GM12875 (cell line): Measurements from ENCODE around the gene FOLR2.
"Not testable (repeated sequence)": the region's sequence is repeated elsewhere in the genome, so short reads cannot be mapped to it uniquely, and the experiment has no call there.

Experiments used
- H3K4me3 ChIP-seq: one replicate; pipeline ENCODE4 v1.5.1; 2011; ENCODE audit warnings: low read depth, low read length, control low read depth
- TF ChIP-seq, protein P1 (sequence below): IDR thresholded peaks from 2 replicates; pipeline ENCODE4 v1.5.1; 2011; ENCODE audit warnings: low read depth, mild to moderate bottlenecking, control low read depth, inconsistent platforms, low read length, moderate library complexity, borderline replicate concordance; ENCODE audit not compliant: insufficient read depth

Gene FOLR2

DNA sequence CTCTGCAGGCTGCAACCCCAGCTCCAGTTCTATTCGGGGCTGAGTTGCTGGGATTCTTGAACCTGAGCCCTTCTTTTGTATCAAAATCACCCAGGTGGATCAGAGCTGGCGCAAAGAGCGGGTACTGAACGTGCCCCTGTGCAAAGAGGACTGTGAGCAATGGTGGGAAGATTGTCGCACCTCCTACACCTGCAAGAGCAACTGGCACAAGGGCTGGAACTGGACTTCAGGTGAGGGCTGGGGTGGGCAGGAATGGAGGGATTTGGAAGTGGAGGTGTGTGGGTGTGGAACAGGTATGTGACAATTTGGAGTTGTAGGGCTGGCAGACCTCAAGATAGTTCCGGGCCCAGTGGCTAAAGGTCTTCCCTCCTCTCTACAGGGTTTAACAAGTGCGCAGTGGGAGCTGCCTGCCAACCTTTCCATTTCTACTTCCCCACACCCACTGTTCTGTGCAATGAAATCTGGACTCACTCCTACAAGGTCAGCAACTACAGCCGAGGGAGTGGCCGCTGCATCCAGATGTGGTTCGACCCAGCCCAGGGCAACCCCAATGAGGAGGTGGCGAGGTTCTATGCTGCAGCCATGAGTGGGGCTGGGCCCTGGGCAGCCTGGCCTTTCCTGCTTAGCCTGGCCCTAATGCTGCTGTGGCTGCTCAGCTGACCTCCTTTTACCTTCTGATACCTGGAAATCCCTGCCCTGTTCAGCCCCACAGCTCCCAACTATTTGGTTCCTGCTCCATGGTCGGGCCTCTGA, 20.9 kb upstream of the FOLR2 start:
- TF ChIP-seq, protein P1, sequence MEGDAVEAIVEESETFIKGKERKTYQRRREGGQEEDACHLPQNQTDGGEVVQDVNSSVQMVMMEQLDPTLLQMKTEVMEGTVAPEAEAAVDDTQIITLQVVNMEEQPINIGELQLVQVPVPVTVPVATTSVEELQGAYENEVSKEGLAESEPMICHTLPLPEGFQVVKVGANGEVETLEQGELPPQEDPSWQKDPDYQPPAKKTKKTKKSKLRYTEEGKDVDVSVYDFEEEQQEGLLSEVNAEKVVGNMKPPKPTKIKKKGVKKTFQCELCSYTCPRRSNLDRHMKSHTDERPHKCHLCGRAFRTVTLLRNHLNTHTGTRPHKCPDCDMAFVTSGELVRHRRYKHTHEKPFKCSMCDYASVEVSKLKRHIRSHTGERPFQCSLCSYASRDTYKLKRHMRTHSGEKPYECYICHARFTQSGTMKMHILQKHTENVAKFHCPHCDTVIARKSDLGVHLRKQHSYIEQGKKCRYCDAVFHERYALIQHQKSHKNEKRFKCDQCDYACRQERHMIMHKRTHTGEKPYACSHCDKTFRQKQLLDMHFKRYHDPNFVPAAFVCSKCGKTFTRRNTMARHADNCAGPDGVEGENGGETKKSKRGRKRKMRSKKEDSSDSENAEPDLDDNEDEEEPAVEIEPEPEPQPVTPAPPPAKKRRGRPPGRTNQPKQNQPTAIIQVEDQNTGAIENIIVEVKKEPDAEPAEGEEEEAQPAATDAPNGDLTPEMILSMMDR = no peak
- H3K4me3 ChIP-seq = no peak overlapping the region

- H3K4me3 ChIP-seq = not testable (repeated sequence)
Observed at GRCh38 chr11:72201445-72201844, 15.1 kb upstream of the FOLR2 start.

DNA sequence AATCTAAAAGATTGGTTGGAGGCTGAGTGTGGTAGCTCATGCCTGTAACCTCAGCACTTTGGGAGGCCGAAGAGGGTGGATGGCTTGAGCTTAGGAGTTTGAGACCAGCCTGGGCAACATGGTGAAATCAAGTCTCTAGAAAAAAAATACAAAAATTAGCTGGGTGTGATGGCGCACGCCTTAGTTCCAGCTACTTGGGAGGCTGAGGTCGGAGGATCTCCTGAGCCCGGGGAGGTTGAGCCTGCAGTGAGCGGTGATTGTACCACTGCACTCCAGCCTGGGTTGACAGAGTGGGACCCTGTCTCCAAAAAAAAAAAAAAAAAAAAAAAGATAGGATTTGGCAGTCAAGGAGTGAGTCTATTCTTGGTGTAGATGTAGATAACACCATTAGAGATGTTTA, 14.0 kb upstream of the FOLR2 start:
- no peak overlapping the region for H3K4me3 ChIP-seq
- TF ChIP-seq, protein P1 = no peak

GRCh38 chr11:72203163-72203562, 13.4 kb upstream of the FOLR2 start:
- TF ChIP-seq, protein P1 = no peak
- H3K4me3 ChIP-seq = no peak overlapping the region

DNA sequence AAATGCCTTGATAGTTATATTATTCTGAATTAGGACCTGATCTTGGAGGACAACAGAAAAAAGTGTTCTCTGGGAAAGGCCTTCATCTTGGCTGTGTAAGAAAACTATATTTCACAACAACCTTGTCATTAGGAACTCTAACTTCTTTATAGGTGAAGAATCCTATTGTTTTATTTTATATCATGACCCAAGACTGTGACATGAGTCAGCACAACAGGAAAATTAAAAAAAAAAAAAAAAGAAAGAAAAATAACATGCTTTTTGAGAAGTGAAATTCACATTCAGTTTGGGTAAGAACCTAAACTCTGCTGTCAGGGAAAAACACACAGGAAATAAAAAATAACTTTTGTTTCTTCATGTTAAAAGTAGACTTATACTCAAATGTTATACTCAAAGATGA, 11.7 kb upstream of the FOLR2 start:
- TF ChIP-seq, protein P1 = no peak
- no peak overlapping the region for H3K4me3 ChIP-seq

DNA sequence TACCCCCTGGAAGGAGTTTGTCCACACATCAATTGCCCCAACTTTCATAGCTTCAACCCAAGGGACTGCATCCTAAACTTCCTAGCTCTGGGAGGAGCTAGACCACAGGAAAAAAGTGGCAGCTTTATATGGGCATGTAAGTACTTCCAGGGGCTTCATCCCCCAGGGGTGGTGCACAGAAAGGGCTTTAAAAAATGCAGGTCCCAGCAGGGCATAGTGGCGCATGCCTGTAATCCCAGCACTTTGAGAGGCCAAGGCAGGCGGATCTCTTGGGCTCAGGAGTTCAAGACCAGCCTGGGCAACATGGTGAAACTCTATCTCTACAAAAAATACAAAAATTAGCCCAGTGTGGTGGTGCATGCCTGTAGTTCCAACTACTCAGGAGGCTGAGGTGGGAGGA, 9.8 kb upstream of the FOLR2 start:
- not testable (repeated sequence) for H3K4me3 ChIP-seq

DNA sequence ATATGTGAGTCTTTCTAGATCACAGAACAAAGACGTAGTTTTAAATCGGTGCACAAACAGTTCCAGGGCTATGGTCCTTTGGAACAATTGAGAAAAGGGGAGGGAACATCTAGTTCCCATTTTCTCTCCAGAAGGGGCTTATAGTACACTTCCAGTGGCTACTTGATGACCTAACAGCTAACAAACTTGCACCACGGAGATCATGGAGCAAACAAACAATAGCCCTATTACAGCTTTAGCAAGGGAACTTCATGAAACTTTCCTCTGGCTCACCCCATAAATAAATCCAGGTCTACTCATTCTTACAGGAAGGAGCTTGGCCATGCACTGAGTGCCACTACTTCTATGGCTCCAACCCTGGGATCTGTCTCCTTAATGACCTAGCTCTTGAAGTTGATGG, 8.3 kb upstream of the FOLR2 start:
- TF ChIP-seq, protein P1 = no peak
- no peak overlapping the region for H3K4me3 ChIP-seq

- H3K4me3 ChIP-seq = no peak overlapping the region
- TF ChIP-seq, protein P1 = no peak
Observed at GRCh38 chr11:72209101-72209500, 7.5 kb upstream of the FOLR2 start.
